Left cardiac atrium (tissue), 4 donors: Measurements from ENCODE around the gene OGFOD3. TPM values are rescaled to one million over a fixed set of nuclear protein-coding genes. Genes with fewer than 3 reads are reported as not detected.
"Not testable (repeated sequence)": the region's sequence is repeated elsewhere in the genome, so short reads cannot be mapped to it uniquely, and the experiment has no call there.

ENCODE experiments used
- ATAC-seq, 2 donors: fragments of 200-7000 bp; cut with Tn5 transposase; one replicate each; pipeline ENCODE4 v1.9.1; 2020; ENCODE audit warnings: mild to moderate bottlenecking in 2 of 2, moderate library complexity in 2 of 2
- DNase-seq: peaks from one replicate; pipeline ENCODE4 v3.0.0-alpha.2; 2020
- intact Hi-C, 2 donors: fragments of 100-400 bp; cut with DNase I; formaldehyde crosslinking; loops; one replicate each; pipeline versions ENCODE4 v1.14.1 to v1.15.1; 2022 to 2023
- total RNA-seq, 2 donors: library from RNA; stranded (reverse); fragmentation: NEBNext Ultra II Directional; extraction: Animal tissue kit (Norgen Biotek cat#: 25700); gene quantifications; one replicate each; pipeline ENCODE4 v1.2.1, GENCODE V29; 2021
- donor health status: DM: no; HTN: yes; CAD: no.
- donor health status: DM: no; HTN: yes; CAD: no; lungs with severe emphysema.
- donor health status: DM: yes; HTN: yes; CAD: no.
- donor health status: Dilated cardiomyopathy.

Gene OGFOD3
- total RNA-seq, 2 donors from 2014 or later: 27.2 to 32.0 TPM

DNA sequence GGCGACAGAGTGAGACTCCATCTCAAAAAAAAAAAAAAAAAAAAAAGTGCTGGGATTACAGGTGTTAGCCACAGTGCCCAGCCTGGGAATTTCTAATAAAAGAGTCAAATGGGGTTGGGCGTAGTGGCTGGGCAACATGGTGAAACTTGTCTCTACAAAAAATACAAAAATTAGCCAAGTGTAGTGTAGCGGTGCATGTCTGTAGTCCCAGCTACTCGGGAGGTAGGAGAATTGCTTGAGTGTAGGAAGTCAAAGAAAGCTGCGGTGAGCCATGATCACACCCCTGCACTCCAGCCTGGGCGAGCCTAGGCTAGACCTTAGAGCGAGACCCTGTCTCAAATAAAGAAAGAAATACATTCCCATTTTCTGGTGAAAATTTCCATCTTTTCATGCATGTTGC lies 49.2 kb downstream of the OGFOD3 start:
- intact Hi-C loops: no loop called here
- ATAC-seq (no peak), DNase-seq (no peak)

DNA sequence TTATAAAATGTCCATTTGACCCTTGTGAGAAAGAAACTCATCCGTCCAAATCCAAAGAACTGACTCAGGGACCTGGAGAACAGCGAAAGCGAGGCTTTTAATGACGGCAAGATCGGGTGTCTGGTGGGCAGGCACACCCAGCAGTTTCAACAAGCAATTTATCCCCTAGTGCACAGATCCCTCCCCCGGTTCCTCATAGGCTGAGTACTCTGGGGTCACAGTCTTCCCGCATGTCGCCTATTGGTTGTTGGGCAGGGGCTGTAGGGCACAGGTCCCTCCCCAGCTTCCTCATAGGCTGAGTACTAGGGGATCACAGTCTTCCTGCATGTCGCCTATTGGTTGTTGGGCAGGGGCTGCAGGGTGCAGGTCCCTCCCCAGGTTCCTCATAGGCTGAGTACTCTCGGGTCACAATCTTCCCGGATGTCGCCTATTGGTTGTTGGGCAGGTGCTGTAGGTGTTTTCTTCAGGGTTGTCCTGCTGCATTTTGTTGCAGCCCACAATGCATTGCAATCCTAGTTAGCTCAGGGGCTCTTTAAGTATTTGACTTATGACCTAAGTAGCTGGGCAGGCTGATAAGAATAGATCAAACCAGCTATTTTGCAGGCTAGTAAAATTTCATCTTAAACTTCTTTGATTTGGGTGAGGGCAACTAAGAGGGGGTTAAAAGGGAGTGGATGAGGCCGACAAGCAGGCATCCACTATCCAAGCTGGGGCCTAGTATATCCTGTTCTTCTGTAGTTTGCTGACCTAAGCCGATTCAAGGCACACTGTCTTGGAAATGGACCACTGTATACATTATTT lies 50.5 kb downstream of the OGFOD3 start:
- no peak for ATAC-seq
- intact Hi-C loops: no loop called here

GRCh38 chr17:82366749-82367148 lies 51.6 kb downstream of the OGFOD3 start:
- intact Hi-C loops: no loop called here
- ATAC-seq: no peak
- DNase-seq: no peak

More for the DNA sequence above, 50.5 kb downstream of the OGFOD3 start:
- DNase-seq: peak; percentile 13

DNA sequence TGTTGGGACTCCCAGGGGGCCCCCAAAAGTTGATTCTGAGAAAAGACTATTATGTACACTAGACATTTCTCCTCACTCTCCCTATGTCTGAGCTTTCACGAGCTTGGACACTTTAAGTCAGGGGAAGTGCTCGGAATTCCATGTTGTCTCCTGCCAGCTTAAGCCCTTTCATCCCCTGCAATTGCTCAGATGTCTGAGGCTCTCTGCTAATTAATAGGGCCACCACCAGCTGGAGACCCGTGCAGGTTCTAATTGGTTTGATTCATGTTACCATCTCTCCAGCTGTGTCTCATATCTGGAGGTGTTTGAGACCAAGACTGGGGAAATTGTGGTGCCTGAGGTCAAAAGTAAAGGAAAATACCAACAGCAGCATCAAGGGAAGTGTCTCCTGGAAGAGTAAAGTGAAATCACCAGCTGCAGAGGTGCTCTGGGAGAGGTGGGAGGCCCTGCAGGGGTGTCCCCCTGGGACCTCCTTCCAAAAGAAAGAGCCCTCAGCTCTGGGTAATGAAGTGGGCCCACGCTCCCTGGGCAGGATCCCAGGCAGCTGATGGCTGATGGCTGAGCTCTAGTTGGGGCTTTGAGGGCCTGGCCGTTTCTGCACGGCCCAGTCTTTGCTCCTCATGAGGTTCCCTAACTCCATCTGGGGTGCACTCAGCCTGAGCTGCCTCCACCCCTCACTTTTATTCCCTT lies 52.6 kb downstream of the OGFOD3 start:
- intact Hi-C loops: no loop called here
- ATAC-seq: no peak
- no peak for DNase-seq

- no peak for ATAC-seq
Observed at GRCh38 chr17:82361885-82362633, 56.3 kb downstream of the OGFOD3 start.

DNA sequence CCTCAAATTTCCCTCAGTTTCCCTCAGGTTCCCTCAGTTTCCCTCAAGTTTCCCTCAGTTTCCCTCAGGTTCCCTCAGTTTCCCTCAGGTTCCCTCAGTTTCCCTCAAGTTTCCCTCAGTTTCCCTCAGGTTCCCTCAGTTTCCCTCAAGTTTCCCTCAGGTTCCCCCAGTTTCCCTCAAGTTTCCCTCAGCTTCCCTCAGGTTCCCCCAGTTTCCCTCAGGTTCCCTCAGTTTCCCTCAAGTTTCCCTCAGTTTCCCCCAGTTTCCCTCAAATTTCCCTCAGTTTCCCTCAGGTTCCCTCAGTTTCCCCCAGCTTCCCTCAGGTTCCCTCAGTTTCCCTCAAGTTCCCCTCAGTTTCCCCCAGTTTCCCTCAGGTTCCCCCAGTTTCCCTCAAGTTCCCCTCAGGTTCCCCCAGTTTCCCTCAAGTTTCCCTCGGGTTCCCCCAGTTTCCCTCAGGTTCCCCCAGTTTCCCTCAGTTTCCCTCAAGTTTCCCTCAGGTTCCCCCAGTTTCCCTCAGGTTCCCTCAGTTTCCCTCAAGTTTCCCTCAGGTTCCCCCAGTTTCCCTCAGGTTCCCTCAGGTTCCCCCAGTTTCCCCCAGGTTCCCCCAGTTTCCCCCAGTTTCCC lies 58.8 kb downstream of the OGFOD3 start:
- not testable (repeated sequence) for DNase-seq, ATAC-seq
- intact Hi-C loops: loop anchor here (10.0 kb wide), 2 partner anchors 195 to 415 kb away; no protein-coding TSS in a partner anchor

More at GRCh38 chr17:82361885-82362633, 56.3 kb downstream of the OGFOD3 start:
- no peak for DNase-seq
- intact Hi-C loops: no loop called here

- no peak for ATAC-seq
- intact Hi-C loops: loop anchor here (10.0 kb wide), 2 partner anchors 196 to 416 kb away; no protein-coding TSS in a partner anchor
- no peak for DNase-seq
Observed at GRCh38 chr17:82358465-82359350, 59.7 kb downstream of the OGFOD3 start, which contains the start of gene TEX19. Gene TEX19, plus strand, starts transcription at chr17:82359247. Its CDS starts 2,904 bp downstream, at chr17:82362151.

DNA sequence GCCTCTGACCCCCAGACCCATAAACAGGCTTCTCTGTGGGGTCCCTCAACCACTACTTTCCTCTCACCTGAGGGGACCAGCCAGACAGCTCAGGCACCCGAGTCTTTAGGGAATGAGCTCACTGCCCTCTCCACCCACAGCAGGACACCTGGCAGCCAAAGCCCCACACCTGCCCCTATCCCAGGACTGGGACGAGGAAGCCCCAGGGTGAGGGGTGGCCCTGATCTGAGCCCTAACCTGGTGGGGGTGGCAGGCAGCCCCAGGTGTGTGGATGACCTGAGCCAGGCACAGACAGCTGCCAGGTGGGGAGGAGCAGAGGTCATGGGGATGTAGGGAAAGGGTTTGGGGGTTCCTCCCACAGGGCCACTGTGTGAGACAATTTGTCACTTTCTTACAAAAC lies 61.0 kb downstream of the OGFOD3 start:
- no peak for DNase-seq
- no peak for ATAC-seq
- intact Hi-C loops: loop anchor here (10.0 kb wide), 2 partner anchors 197 to 417 kb away; no protein-coding TSS in a partner anchor

DNA sequence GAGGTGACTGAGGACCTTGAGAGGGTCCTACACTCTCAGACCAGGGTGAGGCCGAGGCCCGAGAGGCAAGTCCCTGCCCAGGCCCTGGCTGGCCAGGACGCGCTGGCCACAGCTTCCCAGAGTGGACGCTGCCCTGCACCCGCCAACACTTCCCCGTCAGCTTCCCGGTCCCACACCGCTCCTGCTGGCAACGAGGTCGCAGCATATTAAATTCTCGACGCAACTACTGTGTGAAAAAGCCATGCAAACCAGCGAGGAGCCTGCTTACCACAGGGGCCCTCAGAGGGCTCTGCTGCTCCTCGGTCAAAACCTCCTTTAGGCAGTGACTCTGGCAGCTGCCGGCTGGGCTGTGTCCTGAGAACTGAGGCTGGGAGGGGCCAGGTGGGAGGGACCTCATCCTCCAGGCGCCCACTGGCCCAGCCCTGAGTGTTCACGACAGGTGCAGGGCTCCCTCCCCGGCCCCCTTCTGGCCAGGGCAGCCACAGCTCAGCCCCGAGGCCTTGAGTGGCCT lies 61.5 kb downstream of the OGFOD3 start:
- DNase-seq (no peak), ATAC-seq (no peak)
- intact Hi-C loops: loop anchor here (10.0 kb wide), 2 partner anchors 198 to 418 kb away; no protein-coding TSS in a partner anchor

DNA sequence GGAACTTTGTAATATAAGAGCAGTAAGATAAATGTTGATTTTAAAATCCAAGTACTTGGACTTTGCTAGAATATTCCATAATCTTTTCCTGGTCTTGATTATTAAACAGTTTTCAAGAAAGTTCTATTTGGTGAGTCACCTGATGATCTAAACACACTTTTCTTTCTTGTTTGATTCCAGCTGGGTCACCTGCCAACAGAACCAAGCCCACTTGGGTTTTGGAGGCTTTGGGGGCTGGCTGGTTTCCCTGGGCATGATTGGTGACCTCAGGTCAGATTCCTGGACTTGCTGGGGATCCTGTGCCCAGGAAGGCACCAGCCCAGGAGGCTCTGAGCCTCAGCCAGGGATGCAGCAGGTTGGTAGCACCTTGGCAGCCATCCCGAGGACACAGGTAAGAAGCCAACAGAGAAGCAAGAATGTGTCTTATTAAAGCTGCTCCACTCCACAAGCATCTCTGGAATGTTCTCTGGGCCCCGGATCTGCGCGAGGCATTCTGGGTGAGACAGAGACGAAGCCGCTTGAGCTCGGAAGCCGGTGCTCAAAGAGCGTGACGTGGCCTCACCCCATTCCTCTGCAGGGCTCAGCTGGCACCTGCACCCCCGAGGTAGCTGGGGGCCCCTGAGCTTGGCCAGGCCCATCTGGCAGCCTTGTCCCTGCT lies 62.5 kb downstream of the OGFOD3 start:
- ATAC-seq (peak in 1 of 2 donors; percentile 18), DNase-seq (no peak)
- intact Hi-C loops: loop anchor here (2.0 to 10.0 kb wide), 3 partner anchors 59 to 419 kb away; no protein-coding TSS in a partner anchor

DNA sequence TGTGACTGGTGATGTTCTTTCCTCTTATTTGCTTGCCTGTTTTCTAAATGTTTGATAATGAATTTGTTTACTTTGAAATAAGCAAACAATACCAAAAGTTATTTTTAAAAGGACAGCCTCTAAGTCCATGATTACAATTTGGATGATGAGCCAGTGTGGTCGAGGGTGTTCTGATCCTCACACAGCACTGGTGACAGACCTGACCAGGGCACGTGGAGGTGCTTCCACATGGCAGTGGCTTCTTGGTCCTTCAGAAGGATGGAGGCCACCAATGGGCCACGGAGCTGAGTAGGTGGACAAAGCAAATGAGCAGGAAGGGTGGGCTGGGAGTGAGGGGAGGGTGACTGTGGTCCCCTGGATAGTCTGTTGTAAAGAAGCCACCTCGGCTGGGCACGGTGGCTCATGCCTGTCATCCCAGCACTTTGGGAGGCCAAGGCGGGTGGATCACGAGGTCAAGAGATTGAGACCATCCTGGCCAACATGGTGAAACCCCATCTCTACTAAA lies 63.5 kb downstream of the OGFOD3 start:
- intact Hi-C loops: loop anchor here (2.0 to 10.0 kb wide), 4 partner anchors 60 to 420 kb away; no protein-coding TSS in a partner anchor

DNA sequence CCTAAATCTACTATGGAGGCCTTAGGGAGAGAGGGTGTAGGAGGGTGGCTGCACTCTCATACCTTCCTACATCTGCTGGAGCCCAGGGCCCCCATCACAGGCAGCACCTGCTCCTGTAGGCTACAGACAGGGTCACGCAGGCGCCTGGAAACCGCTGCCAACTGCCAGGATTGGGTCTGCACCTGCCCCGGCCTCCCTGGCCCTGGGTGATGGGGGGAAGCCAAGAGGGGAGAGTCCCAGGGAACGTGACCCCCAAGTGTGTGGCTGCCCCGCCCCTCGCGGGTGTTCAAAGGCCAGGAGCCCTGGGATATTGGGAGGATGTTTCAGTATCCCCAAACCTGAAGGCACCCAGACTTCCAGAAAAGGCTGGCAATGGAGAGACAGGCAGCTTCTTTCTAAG lies 64.9 kb downstream of the OGFOD3 start:
- intact Hi-C loops: loop anchor here (2.0 to 10.0 kb wide), 4 partner anchors 61 to 421 kb away; no protein-coding TSS in a partner anchor
- ATAC-seq (no peak), DNase-seq (no peak)

More for the DNA sequence above, 63.5 kb downstream of the OGFOD3 start:
- no peak for ATAC-seq
- DNase-seq: no peak

DNA sequence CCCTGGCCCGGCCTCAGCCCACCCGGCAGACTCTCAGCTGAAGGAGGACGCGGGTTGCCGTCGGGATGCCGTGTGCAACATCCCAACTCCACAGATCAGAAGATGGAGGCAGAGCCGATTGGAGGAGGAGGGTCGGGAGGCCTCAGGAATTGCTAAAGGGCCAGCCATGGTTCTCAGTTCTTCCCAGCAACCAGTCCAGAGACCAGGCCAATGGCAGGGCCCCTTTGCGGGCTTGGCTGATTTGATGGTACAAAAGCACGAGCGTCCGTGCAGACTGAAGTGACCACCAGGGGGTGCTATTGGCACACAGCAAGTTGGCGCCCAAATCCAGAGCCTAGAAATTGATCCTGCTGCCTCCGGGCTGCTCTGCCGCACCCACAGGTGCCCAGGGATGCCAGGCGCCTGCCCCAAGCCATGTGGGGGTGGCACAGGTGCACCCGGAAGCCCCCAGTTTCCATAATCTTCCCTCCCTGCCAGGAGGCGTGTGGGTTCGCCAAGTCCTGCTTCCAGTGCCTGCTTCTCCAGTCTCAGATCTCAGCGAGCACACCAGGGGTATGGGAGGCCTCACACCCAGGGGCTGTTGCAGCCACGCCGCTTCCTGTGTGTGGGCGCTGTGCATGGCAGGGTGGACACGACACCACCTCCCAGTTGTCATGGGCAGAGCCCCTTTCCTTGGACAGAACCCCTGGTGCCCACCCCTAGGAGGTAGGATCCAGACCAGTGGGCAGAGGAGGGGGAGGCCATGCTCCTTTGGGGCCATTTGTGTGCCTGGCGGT lies 66.5 kb downstream of the OGFOD3 start:
- peak; percentile 80 to 81 for ATAC-seq
- intact Hi-C loops: loop anchor here (2.0 to 10.0 kb wide), 4 partner anchors 63 to 423 kb away; no protein-coding TSS in a partner anchor

DNA sequence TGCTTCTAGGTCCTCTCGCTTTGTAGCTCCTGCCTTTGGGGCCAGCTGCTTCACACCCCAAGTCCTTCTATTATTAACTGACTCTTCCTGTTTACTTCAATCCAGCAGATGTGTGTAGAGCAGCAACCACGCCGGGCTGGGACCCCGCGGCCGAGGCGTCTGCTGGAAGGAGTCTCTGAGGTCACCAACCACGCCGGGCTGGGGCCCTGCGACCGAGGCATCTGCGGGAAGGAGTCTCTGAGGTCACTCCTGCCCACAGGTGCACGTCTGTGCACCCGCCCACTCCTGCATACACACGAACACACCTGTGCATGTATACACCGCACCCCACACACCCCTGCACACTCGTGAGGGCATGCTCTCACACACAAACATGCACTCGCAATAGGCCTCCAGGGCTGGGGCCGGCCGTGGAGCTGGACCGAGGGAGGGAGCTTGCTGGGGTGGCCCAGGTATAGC lies 67.1 kb downstream of the OGFOD3 start:
- intact Hi-C loops: loop anchor here (5.0 to 10.0 kb wide), 3 partner anchors 204 to 424 kb away; no protein-coding TSS in a partner anchor
- ATAC-seq (peak; percentile 9 to 28), DNase-seq (peak; percentile 20)

More for the DNA sequence above, 66.5 kb downstream of the OGFOD3 start:
- peak; percentile 85 for DNase-seq

DNA sequence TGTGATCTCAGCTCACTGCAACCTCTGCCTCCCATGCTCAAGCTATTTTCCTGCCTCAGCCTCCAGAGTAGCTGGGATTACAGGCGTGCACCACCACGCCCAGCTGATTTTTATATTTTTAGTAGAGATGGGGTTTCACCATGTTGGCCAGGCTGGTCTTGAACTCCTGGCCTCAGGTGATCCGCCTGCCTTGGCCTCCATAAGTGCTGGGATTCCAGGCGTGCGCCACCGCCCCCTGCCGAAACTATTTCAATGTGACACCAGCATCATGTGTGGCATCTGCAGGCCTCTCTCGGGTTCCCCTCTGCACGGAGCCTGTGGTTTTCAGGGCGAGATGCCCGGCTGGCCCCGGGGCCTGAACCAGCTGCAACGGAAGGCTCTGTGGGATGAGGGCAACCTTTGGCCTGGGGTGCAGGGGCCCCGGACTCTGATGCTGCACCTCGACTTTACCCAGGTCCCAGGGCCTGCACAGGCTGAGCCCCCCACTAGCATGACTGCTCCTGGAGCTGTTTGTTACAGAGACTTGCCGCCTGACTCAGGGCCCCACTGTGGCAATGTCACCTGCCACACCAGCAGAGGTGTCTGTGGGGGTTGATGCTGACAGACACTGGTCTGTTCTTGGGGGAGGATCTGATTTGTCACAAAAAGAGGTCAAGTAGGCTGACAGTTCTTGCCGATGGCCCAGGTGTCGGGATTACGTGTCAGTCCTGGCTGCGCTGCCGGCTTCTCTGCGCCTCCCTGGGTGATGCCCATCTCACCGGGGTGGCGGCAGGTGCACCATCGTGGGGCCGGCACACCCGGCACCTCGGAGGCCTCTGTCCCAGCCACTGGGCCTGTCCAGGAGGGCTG lies 68.0 kb downstream of the OGFOD3 start:
- ATAC-seq (no peak), DNase-seq (peak; percentile 24)
- intact Hi-C loops: loop anchor here (5.0 to 10.0 kb wide), 3 partner anchors 204 to 424 kb away; no protein-coding TSS in a partner anchor
